GM12878 (cell line): ENCODE data around the gene ARHGAP21. TPM values are rescaled to one million over a fixed set of nuclear protein-coding genes. Genes with fewer than 3 reads are reported as not detected.

Experiments used
- ATAC-seq: fragments of 200-7000 bp; cut with Tn5 transposase; 3 replicates; pipeline ENCODE4 v1.9.1; 2020; ENCODE audit warnings: mild to moderate bottlenecking, moderate library complexity
- BruUV-seq: library from RNA; stranded (reverse); fragments of 400-500 nt; replicated peaks from 2 replicates; lab custom pipeline; 2021; lab: Mats Ljungman, UMichigan
- CTCF ChIA-PET: fragments of 300-600 bp; sonication (Branson Sonifier 250); formaldehyde crosslinking; extraction: SDS; loops from one replicate; lab custom pipeline; 2021; ENCODE audit warnings: inconsistent platforms; lab: Yijun Ruan, JAX
- POLR2A ChIA-PET: fragments of 350-600 bp; formaldehyde crosslinking; extraction: SDS; loops from one replicate; lab custom pipeline; 2021; ENCODE audit warnings: inconsistent platforms; lab: Charles Lee
- RAD21 ChIA-PET: fragments of 300-600 bp; sonication (Branson Sonifier 250); formaldehyde crosslinking; loops from one replicate; lab custom pipeline; 2023; ENCODE audit warnings: antibody characterized with exemption; ENCODE audit not compliant: unreplicated experiment; lab: Charles Lee
- SMC1A ChIA-PET: fragments of 300-600 bp; sonication (Branson Sonifier 250); formaldehyde crosslinking; loops from one replicate; lab custom pipeline; 2023; ENCODE audit not compliant: unreplicated experiment, uncharacterized antibody; lab: Charles Lee
- DNase-seq: peaks from one replicate; pipeline ENCODE4 v3.0.0-alpha.2; 2011; ENCODE audit warnings: low read depth, low spot score
- FAIRE-seq: peaks from 3 replicates; lab custom pipeline; 2011; peaks lifted over from hg19 to GRCh38; lab: Jason Lieb, UNC
- H2AFZ ChIP-seq: 2 replicates; pipeline ENCODE4 v1.6.0; 2011; ENCODE audit warnings: low read depth, low read length, control low read depth; ENCODE audit not compliant: control insufficient read depth
- H3K27ac ChIP-seq: 2 replicates; pipeline ENCODE4 v1.5.1; 2011; ENCODE audit warnings: control low read depth; ENCODE audit not compliant: control insufficient read depth, insufficient read depth
- H3K27me3 ChIP-seq, 2 experiments: replicated peaks in 1 of 2; 2 replicates each; pipeline versions ENCODE4 v1.6.0 to v1.6.1; 2011; ENCODE audit warnings: low read length in 1 of 2; ENCODE audit not compliant: control insufficient read depth in 2 of 2, insufficient read depth in 2 of 2
- H3K36me3 ChIP-seq, 2 experiments: 2 replicates each; pipeline ENCODE4 v1.5.1; 2011; ENCODE audit warnings: low read length in 1 of 2; ENCODE audit not compliant: control insufficient read depth in 2 of 2, insufficient read depth in 2 of 2
- H3K4me1 ChIP-seq: 2 replicates; pipeline ENCODE4 v1.6.1; 2011; ENCODE audit warnings: mild to moderate bottlenecking, low read length, moderate library complexity, mixed read lengths; ENCODE audit not compliant: control insufficient read depth, insufficient read depth
- H3K4me2 ChIP-seq: 2 replicates; pipeline ENCODE4 v1.6.0; 2011; ENCODE audit warnings: control low read depth; ENCODE audit not compliant: control insufficient read depth, insufficient read depth
- H3K4me3 ChIP-seq: fragments of 200-600 bp; sonication (generic); 2 replicates; pipeline ENCODE4 v1.5.1; 2016
- H3K79me2 ChIP-seq: 2 replicates; pipeline ENCODE4 v1.6.0; 2011; ENCODE audit warnings: low read length; ENCODE audit not compliant: control insufficient read depth, insufficient read depth
- H3K9ac ChIP-seq: 2 replicates; pipeline ENCODE4 v1.8.0; 2011; ENCODE audit warnings: low read length, control low read depth, mixed read lengths; ENCODE audit not compliant: control insufficient read depth, insufficient read depth
- H3K9me3 ChIP-seq: replicated peaks from 3 replicates; pipeline ENCODE4 v1.5.1; 2011; ENCODE audit warnings: mild to moderate bottlenecking, low read length; ENCODE audit not compliant: control insufficient read depth, insufficient read depth
- H4K20me1 ChIP-seq: 2 replicates; pipeline ENCODE4 v1.6.0; 2011; ENCODE audit not compliant: control insufficient read depth, insufficient read depth
- ATF3 ChIP-seq: IDR thresholded peaks from 2 replicates; pipeline ENCODE4 v1.6.1; 2011; ENCODE audit warnings: low read depth, mild to moderate bottlenecking, low read length, moderate library complexity, borderline replicate concordance; ENCODE audit errors: extremely low read depth
- BCL3 ChIP-seq: IDR thresholded peaks from 2 replicates; pipeline ENCODE4 v1.6.1; 2011; ENCODE audit warnings: borderline replicate concordance, low read depth, mild to moderate bottlenecking, moderate library complexity, low read length; ENCODE audit not compliant: insufficient read depth, poor library complexity, severe bottlenecking
- BHLHE40 ChIP-seq, 2 experiments: fragments of 450-650 bp in 1 of 2; IDR thresholded peaks; 2 replicates each; pipeline ENCODE4 v1.6.1; 2011 to 2017; ENCODE audit warnings: low read depth in 2 of 2, borderline replicate concordance in 1 of 2, improper control_type of control experiment in 1 of 2, low read length in 1 of 2, mild to moderate bottlenecking in 1 of 2
- CEBPB ChIP-seq, 2 experiments: fragments of 150-350 bp in 1 of 2; IDR thresholded peaks; 2 replicates each; pipeline ENCODE4 v1.6.1; 2012 to 2014; ENCODE audit warnings: low read depth in 2 of 2, low read length in 2 of 2, borderline replicate concordance in 1 of 2, inconsistent platforms in 1 of 2
- CEBPZ ChIP-seq: fragments of 150-350 bp; IDR thresholded peaks from 2 replicates; pipeline ENCODE4 v1.6.1; 2016; ENCODE audit warnings: low read depth, low read length
- CREB1 ChIP-seq: IDR thresholded peaks from 2 replicates; pipeline ENCODE4 v1.6.1; 2012; ENCODE audit warnings: low read depth, mild to moderate bottlenecking, inconsistent platforms
- EZH2 ChIP-seq: IDR thresholded peaks from 2 replicates; pipeline ENCODE4 v1.6.1; 2012; ENCODE audit warnings: low read depth, mild to moderate bottlenecking, control low read depth, inconsistent platforms, low read length, borderline replicate concordance; ENCODE audit not compliant: control insufficient read depth
- HDAC2 ChIP-seq: fragments of 200-600 bp; sonication (generic); IDR thresholded peaks from 2 replicates; pipeline ENCODE4 v1.6.1; 2017
- IRF3 ChIP-seq: fragments of 450-650 bp; IDR thresholded peaks from 2 replicates; pipeline ENCODE4 v1.6.1; 2014; ENCODE audit warnings: mild to moderate bottlenecking
- IRF4 ChIP-seq: IDR thresholded peaks from 2 replicates; pipeline ENCODE4 v1.6.1; 2011; ENCODE audit warnings: low read depth, low read length
- JUNB ChIP-seq: IDR thresholded peaks from 2 replicates; pipeline ENCODE4 v1.6.1; 2016; ENCODE audit warnings: antibody characterized with exemption, mild to moderate bottlenecking
- JUND ChIP-seq: IDR thresholded peaks from 2 replicates; pipeline ENCODE4 v1.6.1; 2012; ENCODE audit warnings: low read depth, mild to moderate bottlenecking, low read length, improper control_type of control experiment, moderate library complexity
- NBN ChIP-seq: fragments of 450-650 bp; IDR thresholded peaks from 2 replicates; pipeline ENCODE4 v1.6.1; 2016
- NFXL1 ChIP-seq: fragments of 450-650 bp; IDR thresholded peaks from 2 replicates; pipeline ENCODE4 v1.6.1; 2017; ENCODE audit warnings: antibody characterized with exemption, mild to moderate bottlenecking, borderline replicate concordance
- NRF1 ChIP-seq: conservative IDR thresholded peaks from 2 replicates; pipeline ENCODE4 v1.6.1; 2011; ENCODE audit warnings: mild to moderate bottlenecking, low read depth, low read length, improper control_type of control experiment
- RFX5 ChIP-seq: IDR thresholded peaks from 2 replicates; pipeline ENCODE4 v1.6.1; 2011; ENCODE audit warnings: low read depth, low read length, improper control_type of control experiment
- TARDBP ChIP-seq: IDR thresholded peaks from 2 replicates; pipeline ENCODE4 v1.6.1; 2016; ENCODE audit warnings: borderline replicate concordance
- ZBED1 ChIP-seq: IDR thresholded peaks from 2 replicates; pipeline ENCODE4 v1.6.1; 2016; ENCODE audit warnings: borderline replicate concordance
- WGBS: methylation state at CpG from one replicate; pipeline ENCODE4 v1.1.6; 2016; ENCODE audit warnings: low lambda C conversion rate; ENCODE audit not compliant: insufficient replicate concordance, insufficient coverage; ENCODE audit errors: missing lambda C conversion rate; 5-methylcytosine and 5-hydroxymethylcytosine counted together
- in situ Hi-C: fragments of 300-500 bp; cut with MboI; formaldehyde crosslinking; loops from 9 replicates; pipeline ENCODE4 v1.14.3; 2018; ENCODE audit warnings: mixed read lengths
- intact Hi-C: fragments of 100-400 bp; cut with micrococcal nuclease; formaldehyde crosslinking; loops from one replicate; pipeline ENCODE4 v1.14.2; 2022; ENCODE audit not compliant: unreplicated experiment
- polyA plus RNA-seq, 11 experiments: library from polyadenylated mRNA; depleted of rRNA in 4 of 11; unstranded in 6 of 11; stranded (reverse) in 5 of 11; fragments of >200 nt; fragmentation: Nextera tagmentation in 4 of 11; fragmentation: Illumina TruSeq in 1 of 11; extraction: Ambion mirVana in 4 of 11; extraction: Trizol in 1 of 11; gene quantifications; 1 replicate in 1 of 11; 2 replicates in 10 of 11; pipeline versions ENCODE4 v1.2.1 to v1.2.3, GENCODE V29; 2011 to 2016; ENCODE audit warnings: inconsistent platforms in 2 of 11, missing spikeins in 2 of 11, low read depth in 1 of 11
- total RNA-seq, 4 experiments: library from RNA; depleted of rRNA in 3 of 4; stranded (reverse); fragments of >200 nt in 3 of 4; fragmentation: Illumina TruSeq in 1 of 4; extraction: Trizol in 1 of 4; gene quantifications; 2 replicates each; pipeline versions ENCODE4 v1.2.1 to v1.2.3, GENCODE V29; 2013 to 2021

Gene ARHGAP21
- total and polyA plus RNA-seq, 10 of the 15 experiments (the other 5 are each of a cell fraction or from before 2014, with no cell fraction given), result 11.7 to 103 (median 37.6) TPM

GRCh38 chr10:24700948-24701347 lies 22.7 kb downstream of the ARHGAP21 start (continued):
- TF ChIP-seq CEBPZ (no peak), IRF3 (no peak)

- intact Hi-C loops (no loop called here), in situ Hi-C loops (no loop called here)
- H4K20me1 ChIP-seq, result no peaks in the 10 kb centered on the region
- no peaks in the 10 kb centered on the region for H3K9me3 ChIP-seq
- no peak overlapping the region for H2AFZ ChIP-seq
- RAD21 ChIA-PET, result no interaction called here
- H3K4me3 ChIP-seq, result no peak overlapping the region
- ATAC-seq (no peak), DNase-seq (no peak), FAIRE-seq (no peak)
- no peak overlapping the region for H3K27ac ChIP-seq
- H3K4me1 ChIP-seq, result peaks cover 6% of the 10 kb centered on the region
- no peak overlapping the region for H3K4me2 ChIP-seq
- H3K36me3 ChIP-seq, result peaks cover 0 to 6% of the 10 kb centered on the region in 2 experiments; a peak in 2 of 4 replicates
- no peaks in the 10 kb centered on the region for H3K27me3 ChIP-seq
- SMC1A ChIA-PET, result interaction anchor here (0.9 to 3.8 kb wide), 10 partner anchors 9 to 386 kb away, joined by 3 to 25 read pairs (median 4); no protein-coding TSS in a partner anchor
- CTCF ChIA-PET, result interaction anchor here (0.6 to 2.0 kb wide), 4 partner anchors 9 to 81 kb away, joined by 3 to 5 read pairs (median 4); no protein-coding TSS in a partner anchor
- no peak overlapping the region for H3K9ac ChIP-seq
- POLR2A ChIA-PET, result interaction anchor here (0.5 to 1.3 kb wide), 4 partner anchors 8 to 38 kb away, joined by 3 to 5 read pairs (median 4); no protein-coding TSS in a partner anchor
- H3K79me2 ChIP-seq, result no peaks in the 10 kb centered on the region; the same call in 1 of the 2 replicates
- WGBS, result 98% methylated on average over 3 of the region's 3 CpGs
- no TSS peak for BruUV-seq
- TF ChIP-seq CREB1 (no peak), TARDBP (no peak), IRF4 (no peak), JUND (no peak), NFXL1 (no peak), HDAC2 (no peak), ATF3 (no peak), BCL3 (no peak), EZH2 (no peak), NRF1 (no peak), RFX5 (no peak), NBN (no peak), JUNB (no peak), BHLHE40 (IDR thresholded peaks at IDR 0.05; ENCODE audit: borderline replicate concordance in 1 of 2, low read depth in 2 of 2, low read length in 1 of 2) (no peak), CEBPB (IDR thresholded peaks at IDR 0.05; ENCODE audit: borderline replicate concordance in 1 of 2, low read depth in 2 of 2, low read length in 2 of 2) (no peak), ZBED1 (no peak)
These were observed 25.4 kb downstream of the ARHGAP21 start for GRCh38 chr10:24698270-24698669.
